CMK (cell line): ENCODE measurements around the gene RNU6-9.
"Not testable (repeated sequence)": the region's sequence is repeated elsewhere in the genome, so short reads cannot be mapped to it uniquely, and the experiment has no call there.

Experiments
- DNase-seq: peaks from one replicate; pipeline ENCODE4 v3.0.0-alpha.2; 2010; ENCODE audit warnings: low read depth

Gene RNU6-9

DNA sequence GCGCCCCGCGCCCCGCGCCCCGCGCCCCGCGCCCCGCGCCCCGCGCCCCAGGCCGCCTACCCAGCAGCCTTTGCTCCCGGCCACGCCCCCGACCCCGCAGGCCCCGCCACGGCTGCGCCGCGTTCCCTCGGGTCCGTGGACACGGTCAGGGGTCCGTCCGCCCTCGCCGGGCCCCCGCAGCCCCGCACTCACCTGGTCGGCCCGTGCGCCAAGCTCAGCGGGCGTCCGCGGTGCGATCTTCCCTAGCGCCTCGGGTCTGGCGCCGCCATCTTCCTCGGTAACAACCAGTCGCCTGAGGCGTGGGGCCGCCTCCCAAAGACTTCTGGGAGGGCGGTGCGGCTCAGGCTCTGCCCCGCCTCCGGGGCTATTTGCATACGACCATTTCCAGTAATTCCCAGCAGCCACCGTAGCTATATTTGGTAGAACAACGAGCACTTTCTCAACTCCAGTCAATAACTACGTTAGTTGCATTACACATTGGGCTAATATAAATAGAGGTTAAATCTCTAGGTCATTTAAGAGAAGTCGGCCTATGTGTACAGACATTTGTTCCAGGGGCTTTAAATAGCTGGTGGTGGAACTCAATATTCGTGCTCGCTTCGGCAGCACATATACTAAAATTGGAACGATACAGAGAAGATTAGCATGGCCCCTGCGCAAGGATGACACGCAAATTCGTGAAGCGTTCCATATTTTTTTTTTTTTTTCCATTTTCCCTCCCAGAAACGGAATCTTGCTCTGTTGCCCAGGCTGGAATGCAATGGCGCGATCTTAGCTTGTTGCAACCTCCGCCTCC is at the start of gene RNU6-9, which contains the start of gene MED16:
Gene RNU6-9, plus strand, starts transcription at position 591 of the 796 bp plus-strand sequence.
Gene MED16, minus strand, starts transcription at position 294 of the 796 bp plus-strand sequence. CDS start 2,056 bp downstream, outside the sequence.
- peak; percentile 76 for DNase-seq

DNA sequence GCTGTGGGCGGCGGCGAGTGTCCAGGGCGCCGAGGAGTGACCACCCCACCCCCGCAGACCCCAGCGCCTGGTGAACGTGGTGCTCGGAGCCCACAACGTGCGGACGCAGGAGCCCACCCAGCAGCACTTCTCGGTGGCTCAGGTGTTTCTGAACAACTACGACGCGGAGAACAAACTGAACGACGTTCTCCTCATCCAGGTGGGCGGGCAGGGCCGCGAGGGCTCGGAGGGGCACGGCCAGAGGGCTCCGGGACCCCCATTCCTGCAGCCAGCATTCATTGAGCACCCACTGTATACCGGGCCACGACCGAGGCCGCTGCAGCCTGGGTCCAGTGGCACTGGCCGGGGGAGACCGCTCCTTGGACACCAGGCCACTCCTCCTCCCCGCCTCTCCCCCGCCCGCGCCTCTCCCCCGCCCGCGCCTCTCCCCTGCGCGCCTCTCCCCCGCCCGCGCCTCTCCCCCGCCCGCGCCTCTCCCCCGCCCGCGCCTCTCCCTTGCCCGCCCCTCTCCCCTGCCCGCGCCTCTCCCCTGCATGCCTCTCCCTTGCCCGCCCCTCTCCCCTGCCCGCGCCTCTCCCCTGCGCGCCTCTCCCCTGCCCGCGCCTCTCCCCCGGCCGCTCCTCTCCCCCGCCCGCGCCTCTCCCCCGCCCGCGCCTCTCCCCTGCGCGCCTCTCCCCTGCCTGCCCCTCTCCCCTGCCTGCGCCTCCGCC is 49.3 kb upstream of the RNU6-9 start:
- DNase-seq, result no peak

DNA sequence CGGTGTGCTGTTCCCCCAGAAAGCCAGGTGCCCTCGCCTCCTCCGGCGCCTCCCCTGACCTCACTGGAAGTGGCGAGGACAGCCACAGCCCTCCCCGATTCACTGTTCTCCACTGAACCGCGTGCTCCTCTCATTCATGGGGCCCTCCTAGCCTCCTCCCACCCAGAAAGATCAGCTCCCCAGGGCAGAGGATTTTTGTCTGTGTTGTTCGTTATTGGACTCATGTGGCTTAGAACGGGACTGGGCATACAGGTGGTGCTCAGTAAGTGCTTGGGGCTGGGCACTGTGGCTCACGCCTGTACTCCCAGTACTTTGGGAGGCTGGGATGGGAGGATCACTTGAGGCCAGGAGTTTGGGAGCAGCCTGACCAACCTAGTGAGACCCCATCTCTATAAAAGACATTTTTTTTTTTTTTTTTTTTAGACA is 48.7 kb upstream of the RNU6-9 start:
- DNase-seq, result no peak

DNA sequence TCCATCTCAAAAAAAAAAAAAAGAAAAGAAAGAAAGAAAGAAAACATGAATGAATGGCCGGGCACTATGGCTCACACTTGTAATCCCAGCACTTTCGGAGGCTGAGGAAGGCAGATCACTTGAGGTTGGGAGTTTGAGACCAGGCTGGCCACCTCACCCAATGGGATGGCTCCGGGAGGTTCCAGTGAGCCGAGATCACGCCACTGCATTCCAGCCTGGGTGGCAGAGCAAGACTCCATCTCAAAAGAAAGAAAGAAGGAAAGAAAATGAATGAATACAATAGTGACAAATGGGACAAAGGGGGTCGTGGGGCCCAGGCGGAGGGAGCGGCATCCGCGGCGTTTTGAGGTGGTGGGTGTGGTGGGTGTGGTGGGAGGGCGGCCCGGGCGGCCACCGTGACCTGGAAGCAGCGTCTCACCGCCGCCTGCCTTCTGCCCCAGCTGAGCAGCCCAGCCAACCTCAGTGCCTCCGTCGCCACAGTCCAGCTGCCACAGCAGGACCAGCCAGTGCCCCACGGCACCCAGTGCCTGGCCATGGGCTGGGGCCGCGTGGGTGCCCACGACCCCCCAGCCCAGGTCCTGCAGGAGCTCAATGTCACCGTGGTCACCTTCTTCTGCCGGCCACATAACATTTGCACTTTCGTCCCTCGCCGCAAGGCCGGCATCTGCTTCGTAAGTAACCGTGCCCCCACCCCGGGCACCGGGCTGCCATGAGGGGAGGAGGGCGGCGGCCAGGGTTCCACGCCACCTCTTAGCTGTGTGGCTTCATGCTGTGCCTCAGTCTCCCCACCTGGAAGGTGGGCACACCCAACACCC is 47.4 kb upstream of the RNU6-9 start:
- no peak for DNase-seq

DNA sequence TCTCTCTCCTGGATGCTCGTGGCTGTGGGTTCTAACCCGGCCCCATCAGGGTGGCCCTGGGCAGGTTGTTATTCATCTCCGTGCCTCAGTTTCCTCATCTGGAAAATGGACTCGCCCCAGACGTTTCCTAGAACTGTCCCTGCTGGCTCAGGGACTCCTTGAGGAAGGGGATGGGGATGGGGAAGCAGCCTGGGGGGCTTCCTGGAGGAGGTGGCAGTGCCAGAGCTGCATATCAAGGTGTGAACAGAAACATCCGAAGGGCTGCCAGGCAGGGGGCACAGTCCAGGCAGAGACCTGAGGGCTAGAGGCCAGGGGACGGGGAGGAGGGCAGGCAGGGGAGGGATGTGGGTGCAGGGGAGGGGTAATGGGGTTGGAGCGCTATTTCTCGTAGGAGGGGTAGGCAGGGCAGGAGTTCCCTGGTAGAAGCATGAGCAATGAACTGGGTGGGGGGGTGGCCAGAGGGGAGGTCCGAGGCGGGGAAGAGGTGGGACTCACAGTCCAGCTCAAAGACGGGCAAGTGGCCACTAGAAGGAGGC is 44.8 kb upstream of the RNU6-9 start:
- DNase-seq, result no peak

DNA sequence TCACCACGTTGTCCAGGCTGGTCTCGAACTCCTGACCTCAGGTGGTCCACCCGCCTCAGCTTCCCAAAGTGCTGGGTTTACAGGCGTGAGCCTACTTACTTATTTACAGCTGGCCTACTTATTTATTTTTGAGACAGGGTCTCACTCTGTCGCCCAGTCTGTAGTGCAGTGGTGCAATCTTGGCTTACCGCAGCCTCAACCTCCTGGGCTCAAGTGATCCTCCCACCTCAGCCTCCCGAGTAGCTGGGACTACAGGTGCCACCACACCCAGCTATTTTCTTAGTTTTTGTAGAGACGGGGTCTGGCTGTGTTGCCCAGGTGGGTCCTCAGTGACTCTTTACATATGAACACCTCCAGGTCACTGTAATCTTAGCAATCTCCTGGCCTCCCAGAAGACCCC is 44.1 kb upstream of the RNU6-9 start:
- DNase-seq, result not testable (repeated sequence)

DNA sequence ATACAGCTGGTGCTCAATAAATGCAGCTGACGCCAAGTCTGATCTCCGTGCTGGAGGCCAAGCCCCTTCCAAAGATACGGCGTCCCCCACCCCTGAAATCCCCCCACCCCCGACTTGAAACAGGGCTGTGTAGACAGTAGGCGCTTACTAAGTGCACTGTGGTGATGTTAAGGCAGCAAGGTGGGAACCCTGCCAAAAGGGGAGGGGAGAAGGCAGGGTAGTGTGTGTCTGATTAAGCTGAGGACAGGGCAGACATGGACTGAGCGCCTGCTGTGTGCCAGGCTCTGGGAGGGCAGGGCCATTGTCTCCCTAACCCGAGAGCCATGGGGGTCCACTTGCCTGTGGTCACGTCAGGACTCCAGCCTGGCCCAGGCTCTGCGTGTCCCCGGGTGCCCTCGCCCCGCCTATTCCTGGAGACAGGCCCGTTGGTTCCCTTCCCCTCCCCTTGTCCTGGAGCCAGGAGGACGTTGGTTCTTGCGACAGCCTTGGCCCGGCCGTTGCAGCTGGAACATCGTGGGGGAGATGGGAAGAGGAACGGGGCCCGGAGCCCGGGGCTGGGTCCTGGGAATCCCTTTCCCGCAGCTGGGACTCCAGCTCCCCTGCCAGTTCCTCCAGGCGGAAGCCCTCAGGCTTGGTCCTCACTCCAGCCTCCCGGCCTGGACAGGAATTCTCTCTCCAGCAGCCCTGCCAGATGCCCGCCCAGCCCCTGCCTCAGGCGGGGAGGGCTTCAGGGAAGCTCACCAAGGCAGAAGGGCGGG is 42.9 kb upstream of the RNU6-9 start:
- DNase-seq, result no peak

DNA sequence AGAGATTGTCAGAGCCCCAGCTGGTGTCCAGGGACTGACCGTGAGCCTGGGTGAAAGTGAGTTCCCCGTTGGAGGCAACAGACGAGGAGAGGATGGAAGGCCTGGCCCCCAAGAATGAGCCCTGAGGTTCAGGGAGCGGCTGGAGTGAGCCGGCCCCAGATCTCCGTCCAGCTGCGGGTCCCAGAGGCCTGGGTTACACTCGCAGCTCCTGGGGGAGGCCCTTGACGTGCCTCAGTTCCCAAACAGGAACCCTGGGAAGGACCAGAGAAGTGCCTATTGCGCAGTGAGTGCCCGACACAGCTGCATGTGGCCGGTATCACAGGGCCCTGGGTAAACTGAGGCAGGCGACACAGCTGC is 42.3 kb upstream of the RNU6-9 start:
- no peak for DNase-seq

DNA sequence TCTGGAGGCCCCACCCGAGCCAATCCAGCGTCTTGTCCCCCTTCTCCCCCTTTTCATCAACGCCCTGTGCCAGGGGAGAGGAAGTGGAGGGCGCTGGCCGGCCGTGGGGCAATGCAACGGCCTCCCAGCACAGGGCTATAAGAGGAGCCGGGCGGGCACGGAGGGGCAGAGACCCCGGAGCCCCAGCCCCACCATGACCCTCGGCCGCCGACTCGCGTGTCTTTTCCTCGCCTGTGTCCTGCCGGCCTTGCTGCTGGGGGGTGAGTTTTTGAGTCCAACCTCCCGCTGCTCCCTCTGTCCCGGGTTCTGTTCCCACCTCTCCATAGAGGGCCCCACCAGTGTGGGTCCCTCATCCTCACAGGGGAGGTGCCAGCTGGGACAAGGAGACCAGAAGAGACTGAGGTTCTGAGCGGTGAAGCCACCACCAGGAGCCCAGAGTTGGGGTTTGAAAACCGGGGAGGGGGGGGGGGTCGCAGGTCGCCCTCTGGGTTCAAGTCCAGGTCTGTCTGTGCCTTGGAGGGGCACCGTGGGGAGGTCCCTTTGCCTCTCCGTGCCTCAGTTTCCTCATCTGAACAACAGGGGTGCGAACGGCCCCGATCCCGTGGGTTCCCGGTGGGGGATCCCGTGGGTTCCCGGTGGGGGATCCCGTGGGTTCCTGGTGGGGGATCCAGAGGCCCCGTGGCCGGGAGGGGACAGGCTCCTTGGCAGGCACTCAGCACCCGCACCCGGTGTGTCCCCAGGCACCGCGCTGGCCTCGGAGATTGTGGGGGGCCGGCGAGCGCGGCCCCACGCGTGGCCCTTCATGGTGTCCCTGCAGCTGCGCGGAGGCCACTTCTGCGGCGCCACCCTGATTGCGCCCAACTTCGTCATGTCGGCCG is 40.9 kb upstream of the RNU6-9 start, which contains the start of gene ELANE:
Gene ELANE, plus strand, starts transcription at position 168 of the 878 bp plus-strand sequence. Its CDS starts 26 bp downstream, at position 194.
- no peak for DNase-seq

DNA sequence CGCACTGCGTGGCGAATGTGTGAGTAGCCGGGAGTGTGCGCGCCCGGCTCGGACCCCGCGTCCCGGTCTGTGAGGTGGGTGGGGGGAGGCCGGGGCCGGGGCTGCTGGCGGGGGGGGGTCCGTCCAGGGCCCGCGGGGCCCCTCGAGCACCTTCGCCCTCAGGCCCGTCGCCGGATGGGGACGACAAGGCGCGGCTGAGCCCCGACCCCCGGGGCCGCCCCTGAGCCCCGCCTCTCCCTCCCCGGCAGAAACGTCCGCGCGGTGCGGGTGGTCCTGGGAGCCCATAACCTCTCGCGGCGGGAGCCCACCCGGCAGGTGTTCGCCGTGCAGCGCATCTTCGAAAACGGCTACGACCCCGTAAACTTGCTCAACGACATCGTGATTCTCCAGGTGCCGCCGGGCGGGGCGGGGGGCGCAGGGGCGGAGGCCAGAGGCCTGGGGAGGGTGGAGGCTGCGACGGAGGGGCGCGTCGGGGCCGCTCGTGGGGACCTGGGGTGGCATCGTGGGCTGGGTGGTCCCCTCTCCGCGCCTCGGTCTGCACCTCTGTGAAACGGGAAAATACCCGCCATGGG is 40.2 kb upstream of the RNU6-9 start:
- no peak for DNase-seq

DNA sequence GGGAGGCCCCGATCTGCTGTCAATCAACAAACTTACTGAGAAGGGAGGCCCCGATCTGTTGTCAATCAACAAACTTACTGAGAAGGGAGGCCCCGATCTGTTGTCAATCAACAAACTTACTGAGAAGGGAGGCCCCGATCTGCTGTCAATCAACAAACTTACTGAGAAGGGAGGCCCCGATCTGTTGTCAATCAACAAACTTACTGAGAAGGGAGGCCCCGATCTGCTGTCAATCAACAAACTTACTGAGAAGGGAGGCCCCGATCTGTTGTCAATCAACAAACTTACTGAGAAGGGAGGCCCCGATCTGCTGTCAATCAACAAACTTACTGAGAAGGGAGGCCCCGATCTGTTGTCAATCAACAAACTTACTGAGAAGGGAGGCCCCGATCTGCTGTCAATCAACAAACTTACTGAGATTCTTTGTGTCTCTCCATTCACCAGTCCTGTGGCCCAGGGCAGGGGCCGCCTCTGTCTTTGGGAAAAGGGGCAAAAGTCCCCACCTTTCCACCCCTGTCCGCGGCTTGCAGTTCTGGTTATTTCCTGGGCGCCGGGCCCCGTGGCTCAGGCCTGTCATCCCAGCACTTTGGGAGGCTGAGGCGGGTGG is 39.6 kb upstream of the RNU6-9 start:
- not testable (repeated sequence) for DNase-seq

DNA sequence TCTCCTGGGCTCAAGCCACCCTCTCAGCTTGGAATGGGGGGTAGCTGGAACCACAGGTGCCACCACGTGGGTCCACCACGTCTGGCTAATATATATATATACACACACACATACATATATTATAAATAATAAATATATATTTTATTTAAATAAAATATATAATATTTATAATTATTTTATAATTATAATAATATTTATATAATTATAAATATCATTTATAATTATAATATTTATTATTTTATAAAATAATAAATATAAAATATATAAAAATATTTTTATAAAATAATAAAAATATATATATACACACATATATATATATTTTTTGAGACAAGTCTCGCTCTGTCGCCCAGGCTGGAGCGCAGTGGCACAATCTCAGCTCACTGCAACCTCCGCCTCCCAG is 38.7 kb upstream of the RNU6-9 start:
- no peak for DNase-seq

DNA sequence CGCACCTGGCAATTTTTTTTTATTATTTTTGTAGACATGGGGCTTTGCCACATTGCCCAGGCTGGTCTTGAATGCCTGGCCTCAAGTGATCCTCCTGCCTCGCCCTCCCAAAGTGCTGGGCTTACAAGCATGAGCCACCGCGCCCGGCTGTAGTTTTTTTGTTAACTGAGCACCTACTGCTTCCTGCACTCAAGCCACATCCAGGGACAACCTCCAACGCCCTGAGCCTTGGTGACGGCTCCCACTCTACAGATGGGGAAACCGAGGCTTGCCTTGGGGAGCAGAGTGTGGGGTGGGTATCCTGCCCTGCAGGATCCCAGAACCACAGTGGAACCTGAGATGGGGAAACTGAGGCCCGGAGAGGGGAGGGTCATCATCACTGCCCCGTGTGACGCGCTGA is 38.1 kb upstream of the RNU6-9 start:
- no peak for DNase-seq

DNA sequence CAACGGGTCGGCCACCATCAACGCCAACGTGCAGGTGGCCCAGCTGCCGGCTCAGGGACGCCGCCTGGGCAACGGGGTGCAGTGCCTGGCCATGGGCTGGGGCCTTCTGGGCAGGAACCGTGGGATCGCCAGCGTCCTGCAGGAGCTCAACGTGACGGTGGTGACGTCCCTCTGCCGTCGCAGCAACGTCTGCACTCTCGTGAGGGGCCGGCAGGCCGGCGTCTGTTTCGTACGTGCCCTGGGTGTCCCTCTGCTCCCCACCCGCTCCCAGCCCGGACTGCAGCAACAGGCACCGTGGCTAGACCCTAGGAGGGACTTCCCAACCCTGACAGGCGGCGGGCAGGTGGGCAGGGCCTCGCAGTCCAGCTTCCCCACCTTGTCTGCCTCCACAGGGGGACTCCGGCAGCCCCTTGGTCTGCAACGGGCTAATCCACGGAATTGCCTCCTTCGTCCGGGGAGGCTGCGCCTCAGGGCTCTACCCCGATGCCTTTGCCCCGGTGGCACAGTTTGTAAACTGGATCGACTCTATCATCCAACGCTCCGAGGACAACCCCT is 37.6 kb upstream of the RNU6-9 start:
- DNase-seq, result no peak

DNA sequence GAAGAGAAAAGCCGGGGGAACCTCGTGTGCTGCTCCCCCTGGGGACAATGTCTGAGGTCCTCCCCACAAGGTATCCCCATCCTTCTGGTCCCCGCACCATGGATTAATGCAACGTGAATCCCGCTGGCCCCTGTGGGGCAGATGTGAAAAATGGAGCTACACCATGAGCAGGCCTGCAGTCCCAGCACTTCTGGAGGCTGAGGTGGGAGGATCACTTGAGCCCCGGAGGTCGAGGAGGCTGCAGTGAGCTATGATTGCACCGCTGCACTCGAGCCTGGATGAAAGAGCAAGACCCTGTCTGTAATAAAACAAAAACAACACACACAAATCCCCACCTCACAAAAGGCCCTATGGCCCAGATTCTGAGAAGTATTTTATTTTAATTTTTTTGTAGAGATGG is 35.0 kb upstream of the RNU6-9 start:
- DNase-seq, result no peak

DNA sequence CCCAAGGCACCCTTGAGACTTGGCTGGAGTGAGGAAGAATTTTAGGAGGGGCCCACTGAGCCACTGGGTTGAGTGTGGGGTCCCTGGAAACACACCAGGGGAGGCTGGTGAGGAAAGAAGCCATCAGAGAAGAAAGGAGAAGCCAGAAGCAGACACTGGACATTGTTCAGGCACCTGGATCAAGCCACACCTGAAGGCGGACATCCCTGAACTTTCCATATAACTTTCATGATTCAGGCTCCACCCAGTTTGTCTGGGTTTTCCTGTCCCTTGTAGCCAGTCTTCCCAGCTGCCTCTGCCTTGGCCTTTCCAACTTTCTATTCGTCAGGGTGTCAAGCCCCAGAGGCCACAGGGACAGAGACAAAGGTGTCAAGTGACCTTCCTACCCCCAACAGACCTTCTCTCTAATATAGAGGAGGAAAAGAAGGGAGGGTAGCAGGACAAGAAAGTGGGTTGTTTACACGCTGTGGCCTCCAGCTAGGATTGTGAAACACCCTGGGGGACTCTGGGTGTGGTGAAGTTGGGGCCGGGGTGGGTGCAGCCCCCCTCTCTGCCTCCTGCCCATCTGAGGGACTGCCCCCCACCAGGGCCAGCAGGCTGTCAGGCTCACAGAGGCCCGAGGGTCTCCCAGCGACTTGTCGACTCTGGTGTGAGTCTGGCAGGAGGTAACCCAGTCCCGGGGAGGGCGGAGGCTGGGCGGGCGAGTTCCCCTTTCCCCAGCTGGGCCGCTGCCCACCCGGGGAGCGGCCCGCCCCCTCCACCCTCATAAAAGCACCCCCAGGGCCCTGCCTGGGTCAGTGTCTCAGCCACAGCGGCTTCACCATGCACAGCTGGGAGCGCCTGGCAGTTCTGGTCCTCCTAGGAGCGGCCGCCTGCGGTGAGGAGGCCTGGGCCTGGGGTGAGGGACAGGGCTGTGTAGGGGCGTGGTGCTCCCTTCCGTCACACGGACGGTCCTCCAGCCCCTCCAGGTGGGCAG is 34.1 kb upstream of the RNU6-9 start, which contains the start of gene CFD:
Gene CFD, plus strand, starts transcription at position 797 of the 976 bp plus-strand sequence. Its CDS starts 26 bp downstream, at position 823.
- DNase-seq, result no peak

DNA sequence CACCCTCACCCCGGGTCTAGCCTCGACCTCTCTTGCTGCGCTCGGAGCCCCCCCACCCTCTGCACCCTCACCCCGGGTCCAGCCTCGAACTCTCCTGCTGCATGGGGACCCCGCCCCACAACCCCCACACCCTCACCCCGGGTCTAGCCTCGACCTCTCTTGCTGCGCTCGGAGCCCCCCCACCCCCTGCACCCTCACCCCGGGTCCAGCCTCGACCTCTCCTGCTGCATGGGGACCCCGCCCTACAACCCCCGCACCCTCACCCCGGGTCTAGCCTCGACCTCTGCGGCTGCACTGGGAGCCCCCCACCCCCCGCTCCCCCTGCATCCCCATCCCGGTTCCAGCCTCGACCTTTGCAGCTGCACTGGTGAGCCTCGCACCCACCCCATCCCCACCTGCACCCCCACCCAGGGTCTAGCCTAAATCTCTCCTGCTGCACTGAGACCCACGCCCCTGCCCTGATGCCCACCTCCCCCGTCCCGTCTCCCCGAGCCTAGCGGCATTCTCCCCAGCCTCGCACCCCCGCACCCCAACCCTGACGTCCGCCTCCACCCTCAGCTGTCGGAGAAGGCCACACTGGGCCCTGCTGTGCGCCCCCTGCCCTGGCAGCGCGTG is 32.0 kb upstream of the RNU6-9 start:
- DNase-seq, result no peak
